Measurements from ENCODE around the gene ART5.

GRCh38 chr11:3604167-3604566, 37.6 kb downstream of the ART5 start:
- TF ChIP-seq CTCF (conservative IDR thresholded peaks at IDR 0.05; ENCODE audit: low read depth, low read length) (no peak), EZH2 (IDR thresholded peaks at IDR 0.05; ENCODE audit: borderline replicate concordance, low read depth, low read length, poor library complexity, severe bottlenecking) (no peak)

Measured in A673 (cell line).